GM23338 (cell line): ENCODE measurements around the gene GTPBP4. TPM values are rescaled to one million over a fixed set of nuclear protein-coding genes. Genes with fewer than 3 reads are reported as not detected.

Experiments
- ATAC-seq: fragments of 200-7000 bp; cut with Tn5 transposase; 3 replicates; pipeline ENCODE4 v1.9.1; 2020
- DNase-seq: peaks from one replicate; pipeline ENCODE4 v3.0.0-alpha.2; 2015; ENCODE audit warnings: low spot score
- H2AFZ ChIP-seq: fragments of 200-600 bp; sonication (generic); 2 replicates; pipeline ENCODE4 v1.8.0; 2016; ENCODE audit warnings: antibody characterized with exemption, mild to moderate bottlenecking, moderate library complexity
- H3F3A ChIP-seq: fragments of 200-600 bp; sonication (generic); replicated peaks from 2 replicates; pipeline ENCODE4 v1.8.0; 2017; ENCODE audit warnings: antibody characterized with exemption, mixed run types, low read depth
- H3K27ac ChIP-seq: fragments of 200-600 bp; sonication (generic); 2 replicates; pipeline ENCODE4 v1.6.1; 2016; ENCODE audit warnings: low read depth
- H3K27me3 ChIP-seq: fragments of 200-600 bp; sonication (generic); 2 replicates; pipeline ENCODE4 v1.8.0; 2016; ENCODE audit warnings: mild to moderate bottlenecking, mixed run types, moderate library complexity; ENCODE audit not compliant: insufficient read depth
- H3K36me3 ChIP-seq: fragments of 200-600 bp; sonication (generic); 2 replicates; pipeline ENCODE4 v1.8.0; 2016; ENCODE audit warnings: mild to moderate bottlenecking; ENCODE audit not compliant: insufficient read depth
- H3K4me1 ChIP-seq: fragments of 200-600 bp; sonication (generic); 2 replicates; pipeline ENCODE4 v1.8.0; 2016; ENCODE audit warnings: mild to moderate bottlenecking, moderate library complexity; ENCODE audit not compliant: insufficient read depth
- H3K4me2 ChIP-seq: fragments of 200-600 bp; sonication (generic); 2 replicates; pipeline ENCODE4 v1.7.1; 2017; ENCODE audit warnings: mixed run types
- H3K4me3 ChIP-seq: fragments of 200-600 bp; sonication (generic); 2 replicates; pipeline ENCODE4 v1.6.1; 2016; ENCODE audit warnings: mixed run types
- H3K79me2 ChIP-seq: fragments of 200-600 bp; sonication (generic); replicated peaks from 2 replicates; pipeline ENCODE4 v1.8.0; 2017; ENCODE audit warnings: mild to moderate bottlenecking; ENCODE audit not compliant: insufficient read depth
- H3K9me2 ChIP-seq: fragments of 200-600 bp; sonication (generic); 2 replicates; pipeline ENCODE4 v1.8.0; 2017; ENCODE audit not compliant: insufficient read depth
- H4K20me1 ChIP-seq: fragments of 200-600 bp; sonication (generic); replicated peaks from 2 replicates; pipeline ENCODE4 v1.8.0; 2017; ENCODE audit warnings: mild to moderate bottlenecking; ENCODE audit not compliant: insufficient read depth
- H3K27ac Mint-ChIP-seq: 2 replicates; pipeline ENCODE4 v1.8.0; 2020; ENCODE audit warnings: inconsistent platforms, mild to moderate bottlenecking, moderate library complexity, mixed read lengths
- H3K27me3 Mint-ChIP-seq: 3 replicates; pipeline ENCODE4 v1.8.0; 2022; ENCODE audit warnings: low read depth, mild to moderate bottlenecking, moderate library complexity, mixed read lengths, inconsistent platforms; ENCODE audit not compliant: insufficient read depth, poor library complexity
- H3K36me3 Mint-ChIP-seq: 3 replicates; pipeline ENCODE4 v1.8.0; 2021; ENCODE audit warnings: low read depth, mild to moderate bottlenecking, inconsistent platforms, moderate library complexity, mixed read lengths
- H3K4me1 Mint-ChIP-seq: 3 replicates; pipeline ENCODE4 v1.8.0; 2020; ENCODE audit warnings: mild to moderate bottlenecking, inconsistent platforms, mixed read lengths
- H3K4me3 Mint-ChIP-seq: 3 replicates; pipeline ENCODE4 v1.8.0; 2021; ENCODE audit warnings: moderate library complexity, mild to moderate bottlenecking, inconsistent platforms, mixed read lengths
- H3K9me3 Mint-ChIP-seq: 3 replicates; pipeline ENCODE4 v1.8.0; 2020; ENCODE audit warnings: moderate library complexity, mild to moderate bottlenecking, inconsistent platforms, mixed read lengths
- CREB1 ChIP-seq: fragments of 250-450 bp; sonication (Bioruptor Pico); IDR thresholded peaks from 2 replicates; pipeline ENCODE4 v1.5.0; 2020; ENCODE audit warnings: low read depth, mild to moderate bottlenecking, moderate library complexity
- CTCF ChIP-seq, 2 experiments: fragments of 200-600 bp in 1 of 2; sonication (generic) in 1 of 2; conservative IDR thresholded peaks; 2 replicates each; pipeline versions ENCODE4 v1.5.1 to v1.6.1; 2016 to 2017; ENCODE audit warnings: antibody characterized with exemption in 2 of 2, low read depth in 2 of 2, mild to moderate bottlenecking in 2 of 2, moderate library complexity in 1 of 2
- EZH2 ChIP-seq: fragments of 200-600 bp; sonication (generic); IDR thresholded peaks from one replicate; pipeline ENCODE4 v1.8.0; 2017; ENCODE audit warnings: antibody characterized with exemption, mild to moderate bottlenecking, low read depth; ENCODE audit not compliant: unreplicated experiment
- EZH2phosphoT487 ChIP-seq: fragments of 200-600 bp; sonication (generic); IDR thresholded peaks from one replicate; pipeline ENCODE4 v1.8.1; 2018; ENCODE audit warnings: antibody characterized with exemption; ENCODE audit not compliant: unreplicated experiment
- JUNB ChIP-seq: IDR thresholded peaks from one replicate; pipeline ENCODE4 v1.6.1; 2016; ENCODE audit warnings: antibody characterized with exemption; ENCODE audit not compliant: unreplicated experiment
- NANOG ChIP-seq: IDR thresholded peaks from 2 replicates; pipeline ENCODE4 v1.6.1; 2016; ENCODE audit warnings: antibody characterized with exemption, borderline replicate concordance
- POLR2AphosphoS5 ChIP-seq: IDR thresholded peaks from 2 replicates; pipeline ENCODE4 v1.6.1; 2016; ENCODE audit warnings: antibody characterized with exemption, low read depth
- REST ChIP-seq: IDR thresholded peaks from one replicate; pipeline ENCODE4 v1.6.1; 2018; ENCODE audit warnings: antibody characterized with exemption; ENCODE audit not compliant: unreplicated experiment
- STAT1 ChIP-seq: IDR thresholded peaks from one replicate; pipeline ENCODE4 v1.6.1; 2016; ENCODE audit warnings: antibody characterized with exemption; ENCODE audit not compliant: unreplicated experiment
- ZNF114 ChIP-seq: fragments of 250-450 bp; sonication (Bioruptor Pico); IDR thresholded peaks from 2 replicates; pipeline ENCODE4 v1.5.0; 2020; ENCODE audit warnings: mild to moderate bottlenecking, moderate library complexity
- ZNF331 ChIP-seq: fragments of 250-450 bp; sonication (Bioruptor Pico); IDR thresholded peaks from 2 replicates; pipeline ENCODE4 v1.5.0; 2020; ENCODE audit warnings: low read depth, mild to moderate bottlenecking, moderate library complexity
- polyA plus RNA-seq: library from polyadenylated mRNA; unstranded; fragments of >200 nt; fragmentation: Nextera tagmentation; extraction: Ambion mirVana; gene quantifications from 2 replicates; pipeline ENCODE4 v1.2.1, GENCODE V29; 2016
- total RNA-seq: library from RNA; depleted of rRNA; stranded (reverse); fragments of >200 nt; shearing (Covaris generic); gene quantifications from 2 replicates; pipeline ENCODE4 v1.2.3, GENCODE V29; 2014
- TF ChIP-seq, protein P1 (sequence below): IDR thresholded peaks from 2 replicates; pipeline ENCODE4 v1.6.1; 2016; ENCODE audit warnings: antibody characterized with exemption
- TF ChIP-seq, protein P2 (sequence below): fragments of 250-450 bp; sonication (Bioruptor Pico); IDR thresholded peaks from 2 replicates; pipeline ENCODE4 v1.5.0; 2020; ENCODE audit warnings: mild to moderate bottlenecking, moderate library complexity

GTPBP4 gene
- total and polyA plus RNA-seq, 2 experiments from 2014 or later = 56.5 to 62.6 TPM

DNA sequence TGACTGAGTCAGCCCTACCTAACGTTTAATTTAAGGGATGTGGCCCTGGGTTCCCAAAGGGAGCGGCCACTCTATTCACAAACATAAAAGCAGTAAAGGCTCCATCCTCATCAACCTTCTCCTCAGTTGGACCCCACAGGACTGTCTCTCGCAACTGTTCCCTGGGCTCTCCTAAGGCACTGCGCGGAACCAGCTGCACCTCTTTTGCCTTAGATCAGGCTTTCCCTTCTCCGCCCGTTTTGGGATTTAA lies 689 bp upstream of the GTPBP4 start:
- H3K27me3 Mint-ChIP-seq = peaks cover 19% of the 10 kb centered on the region
- no peak overlapping the region for H3K27ac Mint-ChIP-seq
- peak overlapping the region; percentile 99 for H3K4me3 ChIP-seq
- peaks cover 35% of the 10 kb centered on the region for H4K20me1 ChIP-seq
- H3K4me2 ChIP-seq = peak overlapping the region; percentile 93
- peak overlapping the region; percentile 35; the same call in 1 of the 2 replicates for H2AFZ ChIP-seq
- peaks cover 8% of the 10 kb centered on the region for H3K36me3 ChIP-seq
- DNase-seq = peak; percentile 63
- peak overlapping the region; percentile 98 for H3K4me3 Mint-ChIP-seq
- peak overlapping the region; percentile 85 for H3K27ac ChIP-seq
- 0 out of 2 replicates have a peak, but pooled peaks cover 11% of the 10 kb centered on the region for H3F3A ChIP-seq
- H3K79me2 ChIP-seq = peaks cover 43% of the 10 kb centered on the region
- H3K9me3 Mint-ChIP-seq = no peaks in the 10 kb centered on the region; the same call in 1 of the 3 replicates
- ATAC-seq = peak; percentile 24
- peaks cover 17% of the 10 kb centered on the region for H3K4me1 Mint-ChIP-seq
- no peaks in the 10 kb centered on the region for H3K27me3 ChIP-seq
- peaks cover 21% of the 10 kb centered on the region for H3K4me1 ChIP-seq
- no peak for TF ChIP-seq STAT1
- TF ChIP-seq JUNB = no peak
- no peak for TF ChIP-seq ZNF114 (CRISPR knock-in tag)
- no peak for TF ChIP-seq CREB1
- TF ChIP-seq POLR2AphosphoS5 = no peak
- no peak for TF ChIP-seq REST
- TF ChIP-seq CTCF (conservative IDR thresholded peaks at IDR 0.05; ENCODE audit: low read depth in 2 of 2) = no peak
- no peak for TF ChIP-seq EZH2
- TF ChIP-seq, protein P1, sequence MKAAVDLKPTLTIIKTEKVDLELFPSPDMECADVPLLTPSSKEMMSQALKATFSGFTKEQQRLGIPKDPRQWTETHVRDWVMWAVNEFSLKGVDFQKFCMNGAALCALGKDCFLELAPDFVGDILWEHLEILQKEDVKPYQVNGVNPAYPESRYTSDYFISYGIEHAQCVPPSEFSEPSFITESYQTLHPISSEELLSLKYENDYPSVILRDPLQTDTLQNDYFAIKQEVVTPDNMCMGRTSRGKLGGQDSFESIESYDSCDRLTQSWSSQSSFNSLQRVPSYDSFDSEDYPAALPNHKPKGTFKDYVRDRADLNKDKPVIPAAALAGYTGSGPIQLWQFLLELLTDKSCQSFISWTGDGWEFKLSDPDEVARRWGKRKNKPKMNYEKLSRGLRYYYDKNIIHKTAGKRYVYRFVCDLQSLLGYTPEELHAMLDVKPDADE = no peak
- no peak for TF ChIP-seq NANOG
- no peak for TF ChIP-seq ZNF331 (CRISPR knock-in tag)
- TF ChIP-seq, protein P2, sequence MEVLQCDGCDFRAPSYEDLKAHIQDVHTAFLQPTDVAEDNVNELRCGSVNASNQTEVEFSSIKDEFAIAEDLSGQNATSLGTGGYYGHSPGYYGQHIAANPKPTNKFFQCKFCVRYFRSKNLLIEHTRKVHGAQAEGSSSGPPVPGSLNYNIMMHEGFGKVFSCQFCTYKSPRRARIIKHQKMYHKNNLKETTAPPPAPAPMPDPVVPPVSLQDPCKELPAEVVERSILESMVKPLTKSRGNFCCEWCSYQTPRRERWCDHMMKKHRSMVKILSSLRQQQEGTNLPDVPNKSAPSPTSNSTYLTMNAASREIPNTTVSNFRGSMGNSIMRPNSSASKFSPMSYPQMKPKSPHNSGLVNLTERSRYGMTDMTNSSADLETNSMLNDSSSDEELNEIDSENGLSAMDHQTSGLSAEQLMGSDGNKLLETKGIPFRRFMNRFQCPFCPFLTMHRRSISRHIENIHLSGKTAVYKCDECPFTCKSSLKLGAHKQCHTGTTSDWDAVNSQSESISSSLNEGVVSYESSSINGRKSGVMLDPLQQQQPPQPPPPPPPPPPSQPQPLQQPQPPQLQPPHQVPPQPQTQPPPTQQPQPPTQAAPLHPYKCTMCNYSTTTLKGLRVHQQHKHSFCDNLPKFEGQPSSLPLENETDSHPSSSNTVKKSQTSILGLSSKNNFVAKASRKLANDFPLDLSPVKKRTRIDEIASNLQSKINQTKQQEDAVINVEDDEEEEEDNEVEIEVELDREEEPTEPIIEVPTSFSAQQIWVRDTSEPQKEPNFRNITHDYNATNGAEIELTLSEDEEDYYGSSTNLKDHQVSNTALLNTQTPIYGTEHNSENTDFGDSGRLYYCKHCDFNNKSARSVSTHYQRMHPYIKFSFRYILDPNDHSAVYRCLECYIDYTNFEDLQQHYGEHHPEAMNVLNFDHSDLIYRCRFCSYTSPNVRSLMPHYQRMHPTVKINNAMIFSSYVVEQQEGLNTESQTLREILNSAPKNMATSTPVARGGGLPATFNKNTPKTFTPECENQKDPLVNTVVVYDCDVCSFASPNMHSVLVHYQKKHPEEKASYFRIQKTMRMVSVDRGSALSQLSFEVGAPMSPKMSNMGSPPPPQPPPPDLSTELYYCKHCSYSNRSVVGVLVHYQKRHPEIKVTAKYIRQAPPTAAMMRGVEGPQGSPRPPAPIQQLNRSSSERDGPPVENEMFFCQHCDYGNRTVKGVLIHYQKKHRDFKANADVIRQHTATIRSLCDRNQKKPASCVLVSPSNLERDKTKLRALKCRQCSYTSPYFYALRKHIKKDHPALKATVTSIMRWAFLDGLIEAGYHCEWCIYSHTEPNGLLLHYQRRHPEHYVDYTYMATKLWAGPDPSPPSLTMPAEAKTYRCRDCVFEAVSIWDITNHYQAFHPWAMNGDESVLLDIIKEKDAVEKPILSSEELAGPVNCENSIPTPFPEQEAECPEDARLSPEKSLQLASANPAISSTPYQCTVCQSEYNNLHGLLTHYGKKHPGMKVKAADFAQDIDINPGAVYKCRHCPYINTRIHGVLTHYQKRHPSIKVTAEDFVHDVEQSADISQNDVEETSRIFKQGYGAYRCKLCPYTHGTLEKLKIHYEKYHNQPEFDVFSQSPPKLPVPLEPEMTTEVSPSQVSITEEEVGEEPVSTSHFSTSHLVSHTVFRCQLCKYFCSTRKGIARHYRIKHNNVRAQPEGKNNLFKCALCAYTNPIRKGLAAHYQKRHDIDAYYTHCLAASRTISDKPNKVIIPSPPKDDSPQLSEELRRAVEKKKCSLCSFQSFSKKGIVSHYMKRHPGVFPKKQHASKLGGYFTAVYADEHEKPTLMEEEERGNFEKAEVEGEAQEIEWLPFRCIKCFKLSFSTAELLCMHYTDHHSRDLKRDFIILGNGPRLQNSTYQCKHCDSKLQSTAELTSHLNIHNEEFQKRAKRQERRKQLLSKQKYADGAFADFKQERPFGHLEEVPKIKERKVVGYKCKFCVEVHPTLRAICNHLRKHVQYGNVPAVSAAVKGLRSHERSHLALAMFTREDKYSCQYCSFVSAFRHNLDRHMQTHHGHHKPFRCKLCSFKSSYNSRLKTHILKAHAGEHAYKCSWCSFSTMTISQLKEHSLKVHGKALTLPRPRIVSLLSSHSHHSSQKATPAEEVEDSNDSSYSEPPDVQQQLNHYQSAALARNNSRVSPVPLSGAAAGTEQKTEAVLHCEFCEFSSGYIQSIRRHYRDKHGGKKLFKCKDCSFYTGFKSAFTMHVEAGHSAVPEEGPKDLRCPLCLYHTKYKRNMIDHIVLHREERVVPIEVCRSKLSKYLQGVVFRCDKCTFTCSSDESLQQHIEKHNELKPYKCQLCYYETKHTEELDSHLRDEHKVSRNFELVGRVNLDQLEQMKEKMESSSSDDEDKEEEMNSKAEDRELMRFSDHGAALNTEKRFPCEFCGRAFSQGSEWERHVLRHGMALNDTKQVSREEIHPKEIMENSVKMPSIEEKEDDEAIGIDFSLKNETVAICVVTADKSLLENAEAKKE (CRISPR knock-in tag) = no peak
- TF ChIP-seq EZH2phosphoT487 = no peak
- peaks cover 36% of the 10 kb centered on the region for H3K36me3 Mint-ChIP-seq
- no peaks in the 10 kb centered on the region for H3K9me2 ChIP-seq
